CD4-positive, alpha-beta T cell treated with Interleukin-15 for 1 hour (primary cell): ENCODE data around the gene PI16.
A peak's percentile ranks its signal among the peaks of the same experiment; 100 is the strongest.
"Not testable (repeated sequence)": the region's sequence is repeated elsewhere in the genome, so short reads cannot be mapped to it uniquely, and the experiment has no call there.

Experiments used
- DNase-seq: peaks from one replicate; pipeline ENCODE4 v3.0.0-alpha.2; 2020

PI16 gene

GRCh38 chr6:36976509-36976908 is 22.0 kb downstream of the PI16 start:
- no peak for DNase-seq

- DNase-seq = no peak
Measured at GRCh38 chr6:36976931-36977330, 22.4 kb downstream of the PI16 start.

GRCh38 chr6:36977470-36977941 is 23.0 kb downstream of the PI16 start:
- DNase-seq = no peak

- DNase-seq = no peak
Measured at GRCh38 chr6:36978421-36979346, 24.1 kb downstream of the PI16 start.

- peak; percentile 33 for DNase-seq
Measured at GRCh38 chr6:36979347-36979742, 24.8 kb downstream of the PI16 start.

GRCh38 chr6:36980129-36980528 is 25.6 kb downstream of the PI16 start:
- no peak for DNase-seq

- DNase-seq = no peak
Measured at GRCh38 chr6:36980876-36981619, 26.5 kb downstream of the PI16 start.

- no peak for DNase-seq
Measured at GRCh38 chr6:36983538-36983937, 29.0 kb downstream of the PI16 start.

GRCh38 chr6:36984581-36985416 is 30.3 kb downstream of the PI16 start:
- peak; percentile 82 for DNase-seq

- no peak for DNase-seq
Measured at GRCh38 chr6:36985417-36985807, 30.9 kb downstream of the PI16 start.

- DNase-seq = peak; percentile 86
Measured at GRCh38 chr6:36985808-36986703, 31.5 kb downstream of the PI16 start, which contains the start of gene MTCH1. TSS of gene MTCH1 (minus strand) at chr6:36986196. CDS start at chr6:36986173, 23 bp downstream.

- no peak for DNase-seq
Measured at GRCh38 chr6:36986704-36987047, 32.1 kb downstream of the PI16 start.

GRCh38 chr6:36989264-36989663 is 34.7 kb downstream of the PI16 start:
- no peak for DNase-seq

- not testable (repeated sequence) for DNase-seq
Measured at GRCh38 chr6:36990401-36990800, 35.9 kb downstream of the PI16 start.

- DNase-seq = no peak
Measured at GRCh38 chr6:36997811-36998722, 43.5 kb downstream of the PI16 start.

- DNase-seq = no peak
Measured at GRCh38 chr6:36998723-36999038, 44.1 kb downstream of the PI16 start.

- no peak for DNase-seq
Measured at GRCh38 chr6:36999061-36999750, 44.7 kb downstream of the PI16 start.

GRCh38 chr6:36999751-37000125 is 45.2 kb downstream of the PI16 start:
- DNase-seq = no peak

GRCh38 chr6:37004044-37004980 is 49.8 kb downstream of the PI16 start:
- DNase-seq = no peak
